ENCODE data around the gene HTR4.
A peak's percentile ranks its signal among the peaks of the same experiment; 100 is the strongest.
"Not testable (repeated sequence)": the region's sequence is repeated elsewhere in the genome, so short reads cannot be mapped to it uniquely, and the experiment has no call there.

The HTR4 gene

GRCh38 chr5:148468746-148469145 lies 185.6 kb downstream of the HTR4 start:
- DNase-seq = not testable (repeated sequence)

GRCh38 chr5:148467958-148468357 lies 186.4 kb downstream of the HTR4 start:
- no peak for DNase-seq

- DNase-seq = no peak
These were observed 188.1 kb downstream of the HTR4 start for GRCh38 chr5:148466236-148466580.

GRCh38 chr5:148465381-148466235 lies 188.7 kb downstream of the HTR4 start:
- no peak for DNase-seq

- no peak for DNase-seq
These were observed 194.7 kb downstream of the HTR4 start for GRCh38 chr5:148459669-148460068.

GRCh38 chr5:148458036-148458888 lies 196.1 kb downstream of the HTR4 start:
- DNase-seq = no peak

- DNase-seq = peak; percentile 1
These were observed 197.1 kb downstream of the HTR4 start for GRCh38 chr5:148457183-148457620.

GRCh38 chr5:148455185-148455584 lies 199.1 kb downstream of the HTR4 start:
- no peak for DNase-seq

- no peak for DNase-seq
These were observed 199.8 kb downstream of the HTR4 start for GRCh38 chr5:148454576-148454975.

- DNase-seq = no peak
These were observed 201.7 kb downstream of the HTR4 start for GRCh38 chr5:148452499-148453193.

GRCh38 chr5:148446611-148447010 lies 207.7 kb downstream of the HTR4 start:
- no peak for DNase-seq

GRCh38 chr5:148445578-148445977 lies 208.7 kb downstream of the HTR4 start:
- no peak for DNase-seq

- peak; percentile 54 for DNase-seq
These were observed 210.3 kb downstream of the HTR4 start for GRCh38 chr5:148443998-148444397.

GRCh38 chr5:148443241-148443640 lies 211.1 kb downstream of the HTR4 start:
- no peak for DNase-seq

- DNase-seq = no peak
These were observed 215.4 kb downstream of the HTR4 start for GRCh38 chr5:148438933-148439332.

- DNase-seq = no peak
These were observed 217.1 kb downstream of the HTR4 start for GRCh38 chr5:148437249-148437648.

- no peak for DNase-seq
These were observed 218.3 kb downstream of the HTR4 start for GRCh38 chr5:148436029-148436428.

GRCh38 chr5:148433826-148434225 lies 220.5 kb downstream of the HTR4 start:
- no peak for DNase-seq

Measured in NCI-H1092 treated with DMSO at 0.1 percent for 48 hours (cell line).